NCI-H1436 (cell line): Measurements from ENCODE around the gene SPHKAP.
"Not testable (repeated sequence)": the region's sequence is repeated elsewhere in the genome, so short reads cannot be mapped to it uniquely, and the experiment has no call there.

Experiments used
- DNase-seq: peaks from one replicate; lab custom pipeline; 2025; lab: John Stamatoyannopoulos, UW

SPHKAP gene

GRCh38 chr2:228038967-228039366 lies 142.5 kb downstream of the SPHKAP start:
- DNase-seq, result no peak

- DNase-seq, result no peak
These were observed 143.6 kb downstream of the SPHKAP start for GRCh38 chr2:228037915-228038314.

GRCh38 chr2:228023619-228024018 lies 157.9 kb downstream of the SPHKAP start:
- DNase-seq, result no peak

GRCh38 chr2:228018311-228018710 lies 163.2 kb downstream of the SPHKAP start:
- DNase-seq, result no peak

- no peak for DNase-seq
These were observed 163.7 kb downstream of the SPHKAP start for GRCh38 chr2:228017784-228018183.

GRCh38 chr2:228016402-228016801 lies 165.1 kb downstream of the SPHKAP start:
- DNase-seq, result no peak

- DNase-seq, result no peak
These were observed 165.7 kb downstream of the SPHKAP start for GRCh38 chr2:228015741-228016140.

GRCh38 chr2:227996366-227996765 lies 185.1 kb downstream of the SPHKAP start:
- no peak for DNase-seq

- no peak for DNase-seq
These were observed 190.6 kb downstream of the SPHKAP start for GRCh38 chr2:227990937-227991336.

GRCh38 chr2:227973241-227973640 lies 208.2 kb downstream of the SPHKAP start:
- no peak for DNase-seq

- peak; percentile 8 for DNase-seq
These were observed 209.8 kb downstream of the SPHKAP start for GRCh38 chr2:227971619-227972230.

- no peak for DNase-seq
These were observed 221.2 kb downstream of the SPHKAP start for GRCh38 chr2:227960317-227960716.

- DNase-seq, result no peak
These were observed 238.5 kb downstream of the SPHKAP start for GRCh38 chr2:227942965-227943364.

- DNase-seq, result no peak
These were observed 239.5 kb downstream of the SPHKAP start for GRCh38 chr2:227942021-227942420.

- peak; percentile 23 for DNase-seq
These were observed 242.0 kb downstream of the SPHKAP start for GRCh38 chr2:227939271-227940027.

- not testable (repeated sequence) for DNase-seq
These were observed 245.2 kb downstream of the SPHKAP start for GRCh38 chr2:227936249-227936648.

- DNase-seq, result peak; percentile 7
These were observed 247.6 kb downstream of the SPHKAP start for GRCh38 chr2:227933884-227934283.

GRCh38 chr2:227932403-227932802 lies 249.1 kb downstream of the SPHKAP start:
- DNase-seq, result no peak

- DNase-seq, result no peak
These were observed 249.5 kb downstream of the SPHKAP start for GRCh38 chr2:227932001-227932400.
